WERI-Rb-1 (cell line): ENCODE data around the gene DNAJB14.

Experiments used
- DNase-seq: peaks from one replicate; pipeline ENCODE4 v3.0.0-alpha.2; 2020
- H3K27ac ChIP-seq: fragments of 250-450 bp; sonication (Bioruptor Pico); 2 replicates; pipeline ENCODE4 v1.5.1; 2020; ENCODE audit warnings: mild to moderate bottlenecking, moderate library complexity
- H3K27me3 ChIP-seq: fragments of 250-450 bp; sonication (Bioruptor Pico); 2 replicates; pipeline ENCODE4 v1.5.1; 2021; ENCODE audit warnings: mild to moderate bottlenecking, low read depth, moderate library complexity; ENCODE audit not compliant: insufficient read depth, severe bottlenecking
- H3K36me3 ChIP-seq: fragments of 250-450 bp; sonication (Bioruptor Pico); 2 replicates; pipeline ENCODE4 v1.5.1; 2020; ENCODE audit warnings: mild to moderate bottlenecking, moderate library complexity
- H3K4me3 ChIP-seq: 2 replicates; pipeline ENCODE4 v1.5.1; 2011; ENCODE audit warnings: low read depth, mild to moderate bottlenecking, control low read depth, low read length
- H3K9me3 ChIP-seq: fragments of 250-450 bp; sonication (Bioruptor Pico); 2 replicates; pipeline ENCODE4 v1.5.1; 2021; ENCODE audit warnings: mild to moderate bottlenecking, moderate library complexity; ENCODE audit not compliant: severe bottlenecking
- TF ChIP-seq, protein P1 (sequence below): IDR thresholded peaks from 2 replicates; pipeline ENCODE4 v1.5.1; 2011; ENCODE audit warnings: low read depth, mild to moderate bottlenecking, control low read depth, inconsistent platforms, low read length

The DNAJB14 gene

DNA sequence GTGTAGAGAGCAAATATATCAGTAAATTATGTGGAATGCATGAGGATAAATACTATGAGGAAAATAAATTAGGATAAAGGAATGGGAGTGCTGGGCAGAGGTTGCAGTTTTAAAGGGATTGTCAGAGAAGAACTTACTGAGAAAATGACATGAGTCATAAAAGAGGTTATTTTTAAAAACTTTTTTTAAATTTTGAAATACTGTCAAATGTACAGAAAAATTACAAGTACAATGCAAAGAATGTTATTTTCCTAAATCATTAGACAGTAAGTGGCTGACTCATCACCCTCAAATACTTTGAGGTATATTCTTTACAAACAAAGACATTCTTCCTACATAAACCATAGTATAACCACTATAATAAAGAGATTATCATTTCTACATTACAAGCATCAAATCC is 33.5 kb upstream of the DNAJB14 start:
- Histone ChIP-seq H3K36me3 (no peaks in the 10 kb centered on the region), H3K27ac (no peak overlapping the region), H3K27me3 (no peaks in the 10 kb centered on the region), H3K4me3 (no peak overlapping the region), H3K9me3 (no peaks in the 10 kb centered on the region)
- TF ChIP-seq, protein P1, sequence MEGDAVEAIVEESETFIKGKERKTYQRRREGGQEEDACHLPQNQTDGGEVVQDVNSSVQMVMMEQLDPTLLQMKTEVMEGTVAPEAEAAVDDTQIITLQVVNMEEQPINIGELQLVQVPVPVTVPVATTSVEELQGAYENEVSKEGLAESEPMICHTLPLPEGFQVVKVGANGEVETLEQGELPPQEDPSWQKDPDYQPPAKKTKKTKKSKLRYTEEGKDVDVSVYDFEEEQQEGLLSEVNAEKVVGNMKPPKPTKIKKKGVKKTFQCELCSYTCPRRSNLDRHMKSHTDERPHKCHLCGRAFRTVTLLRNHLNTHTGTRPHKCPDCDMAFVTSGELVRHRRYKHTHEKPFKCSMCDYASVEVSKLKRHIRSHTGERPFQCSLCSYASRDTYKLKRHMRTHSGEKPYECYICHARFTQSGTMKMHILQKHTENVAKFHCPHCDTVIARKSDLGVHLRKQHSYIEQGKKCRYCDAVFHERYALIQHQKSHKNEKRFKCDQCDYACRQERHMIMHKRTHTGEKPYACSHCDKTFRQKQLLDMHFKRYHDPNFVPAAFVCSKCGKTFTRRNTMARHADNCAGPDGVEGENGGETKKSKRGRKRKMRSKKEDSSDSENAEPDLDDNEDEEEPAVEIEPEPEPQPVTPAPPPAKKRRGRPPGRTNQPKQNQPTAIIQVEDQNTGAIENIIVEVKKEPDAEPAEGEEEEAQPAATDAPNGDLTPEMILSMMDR = no peak
- no peak for DNase-seq

DNA sequence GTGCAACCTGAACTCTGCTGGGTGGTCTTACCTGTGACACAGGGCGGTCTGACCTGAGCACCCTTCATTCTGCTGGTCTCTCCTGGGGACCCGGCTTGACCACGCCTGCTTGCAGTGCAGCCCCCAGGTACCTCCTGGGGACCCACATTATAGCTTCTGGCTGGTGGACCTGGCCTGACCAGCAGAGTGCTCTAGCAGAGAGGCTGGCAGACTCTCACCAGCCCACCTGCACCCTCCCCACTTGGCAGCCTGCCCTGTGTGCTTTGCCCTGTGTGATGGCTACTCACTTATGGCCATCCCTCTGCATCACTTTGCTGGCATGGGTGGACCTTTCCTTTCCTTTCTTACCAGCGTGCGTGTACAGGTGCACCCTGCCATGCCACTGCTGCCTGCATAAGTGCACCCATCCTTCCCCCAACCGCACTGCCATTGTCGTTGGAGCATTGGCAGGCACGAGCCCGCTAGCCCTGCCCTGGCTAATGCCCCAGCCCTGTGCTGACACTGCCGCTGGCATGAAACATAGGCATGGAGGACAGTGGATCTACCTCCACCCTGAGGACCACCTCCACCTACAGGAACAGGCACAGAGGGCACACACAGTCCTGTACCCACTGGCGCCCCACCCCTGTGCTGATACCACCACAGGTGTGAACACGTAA is 25.2 kb upstream of the DNAJB14 start:
- Histone ChIP-seq H3K4me3 (no peak overlapping the region), H3K9me3 (no peaks in the 10 kb centered on the region), H3K36me3 (no peaks in the 10 kb centered on the region), H3K27ac (no peak overlapping the region), H3K27me3 (no peaks in the 10 kb centered on the region)
- DNase-seq = no peak
- TF ChIP-seq, protein P1 = no peak

DNA sequence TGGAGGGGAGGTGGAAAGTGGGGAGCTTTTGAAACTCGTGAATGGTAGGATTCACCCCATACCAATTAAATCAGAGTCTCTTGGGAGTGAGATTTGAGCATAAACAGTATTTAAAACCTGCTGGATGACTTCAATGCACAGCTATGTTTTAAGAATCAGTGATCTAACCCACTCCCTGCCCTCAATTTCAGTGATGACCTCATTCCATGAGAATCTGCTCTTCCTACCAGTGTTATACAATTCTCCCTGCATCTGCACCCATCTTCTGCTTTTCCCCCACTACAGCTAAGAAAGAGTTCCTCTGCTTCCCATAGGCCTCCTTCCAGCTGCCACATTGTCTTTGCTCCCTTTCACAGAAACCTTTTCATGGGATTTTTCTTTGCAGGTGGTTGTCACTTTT is 21.9 kb upstream of the DNAJB14 start:
- no peaks in the 10 kb centered on the region for H3K9me3 ChIP-seq
- H3K27me3 ChIP-seq = no peaks in the 10 kb centered on the region
- no peak overlapping the region for H3K4me3 ChIP-seq
- H3K27ac ChIP-seq = no peak overlapping the region
- no peak for DNase-seq
- TF ChIP-seq, protein P1 = no peak
- no peaks in the 10 kb centered on the region for H3K36me3 ChIP-seq

DNA sequence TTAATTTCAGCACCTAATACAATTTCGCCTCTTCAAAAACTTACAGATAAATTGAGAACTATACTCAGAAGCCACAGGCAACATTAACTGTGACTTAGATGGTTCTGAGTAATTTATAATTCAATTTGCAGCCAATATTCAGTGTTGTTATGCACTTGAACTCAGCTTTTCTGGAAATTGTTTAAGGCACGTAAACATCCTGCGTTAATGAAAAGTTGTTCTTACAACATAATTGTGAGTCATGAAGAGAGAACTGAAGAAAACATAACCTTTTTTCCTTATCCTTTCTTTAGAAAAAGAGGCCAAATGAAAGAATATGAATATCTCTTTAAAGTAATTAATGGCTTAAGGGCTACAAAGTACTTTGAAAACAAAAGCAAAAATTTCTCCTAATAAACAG is 20.3 kb upstream of the DNAJB14 start:
- Histone ChIP-seq H3K9me3 (no peaks in the 10 kb centered on the region), H3K36me3 (no peaks in the 10 kb centered on the region), H3K4me3 (no peak overlapping the region), H3K27me3 (no peaks in the 10 kb centered on the region), H3K27ac (no peak overlapping the region)
- TF ChIP-seq, protein P1 = no peak
- no peak for DNase-seq

DNA sequence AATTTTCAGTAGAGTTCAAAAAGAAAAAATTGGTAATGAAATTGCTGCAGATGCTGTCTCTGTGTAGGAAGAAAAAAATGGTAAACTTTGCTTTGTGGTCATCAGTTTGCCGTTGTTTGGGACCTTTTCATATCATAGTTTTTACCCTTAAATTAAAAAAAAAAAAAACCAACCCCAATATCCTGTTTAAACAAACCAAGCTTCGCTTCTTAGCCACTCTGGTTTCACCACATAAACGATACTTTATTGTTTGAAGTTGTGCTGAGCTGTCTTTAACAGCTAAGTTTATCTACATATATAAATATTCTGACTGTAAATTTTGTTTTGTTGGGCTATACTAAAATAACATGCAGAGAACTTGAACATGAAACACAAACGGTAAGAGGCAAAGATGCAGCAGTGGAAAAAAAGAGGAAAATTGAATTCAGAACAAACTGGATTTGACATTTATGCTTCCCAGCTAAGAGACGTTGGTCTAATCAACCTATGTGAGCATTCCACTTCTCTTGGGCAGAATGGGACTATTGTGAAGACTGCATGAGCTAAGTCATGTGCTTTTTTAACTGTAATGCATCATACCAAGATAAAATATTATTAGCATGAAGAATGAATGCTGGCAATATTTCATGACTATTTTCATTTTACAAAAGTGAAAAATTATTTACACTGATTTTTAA is 19.4 kb upstream of the DNAJB14 start:
- H3K9me3 ChIP-seq = no peaks in the 10 kb centered on the region
- no peak overlapping the region for H3K27ac ChIP-seq
- DNase-seq = no peak
- no peaks in the 10 kb centered on the region for H3K27me3 ChIP-seq
- TF ChIP-seq, protein P1 = no peak
- H3K4me3 ChIP-seq = no peak overlapping the region
- no peaks in the 10 kb centered on the region for H3K36me3 ChIP-seq
